H1 (cell line): ENCODE data around the gene GALP. TPM values are rescaled to one million over a fixed set of nuclear protein-coding genes. Genes with fewer than 3 reads are reported as not detected.
"Not testable (repeated sequence)": the region's sequence is repeated elsewhere in the genome, so short reads cannot be mapped to it uniquely, and the experiment has no call there.

ENCODE experiments used
- CTCF ChIA-PET: fragments of 300-600 bp; sonication (Branson Sonifier 250); formaldehyde crosslinking; loops from one replicate; lab custom pipeline; 2021; ENCODE audit not compliant: partially characterized antibody; lab: Charles Lee
- POLR2A ChIA-PET: fragments of 300-600 bp; sonication (Branson Sonifier 250); formaldehyde crosslinking; loops from one replicate; lab custom pipeline; 2021; ENCODE audit warnings: inconsistent platforms; ENCODE audit not compliant: partially characterized antibody; lab: Charles Lee
- DNase-seq, 2 experiments: peaks; one replicate each; pipeline versions ENCODE4 v3.0.0 to v3.0.0-alpha.2; 2010 to 2022; ENCODE audit warnings: low spot score in 2 of 2, low read depth in 1 of 2, mixed read lengths in 1 of 2
- FAIRE-seq: peaks from 2 replicates; lab custom pipeline; 2011; peaks lifted over from hg19 to GRCh38; lab: Jason Lieb, UNC
- H2AFZ ChIP-seq: 2 replicates; pipeline ENCODE4 v1.8.1; 2012; ENCODE audit warnings: low read length, inconsistent platforms
- H2AK5ac ChIP-seq: 2 replicates; pipeline ENCODE4 v1.6.1; 2013; ENCODE audit warnings: low read depth, low read length
- H2BK120ac ChIP-seq: replicated peaks from 2 replicates; pipeline ENCODE3; 2013; ENCODE audit warnings: low read depth, low read length, inconsistent platforms
- H2BK12ac ChIP-seq: 2 replicates; pipeline ENCODE4 v1.6.1; 2013; ENCODE audit warnings: low read depth, low read length
- H2BK15ac ChIP-seq: 2 replicates; pipeline ENCODE4 v1.6.1; 2013; ENCODE audit warnings: low read length
- H2BK20ac ChIP-seq: 2 replicates; pipeline ENCODE4 v1.6.1; 2013; ENCODE audit warnings: low read length
- H2BK5ac ChIP-seq: 2 replicates; pipeline ENCODE4 v1.6.1; 2013; ENCODE audit warnings: low read depth, low read length
- H3K14ac ChIP-seq: 2 replicates; pipeline ENCODE4 v1.6.1; 2013; ENCODE audit warnings: inconsistent platforms; ENCODE audit not compliant: insufficient read length
- H3K18ac ChIP-seq: 2 replicates; pipeline ENCODE4 v1.6.1; 2013; ENCODE audit warnings: low read length; ENCODE audit errors: extremely low read depth
- H3K23ac ChIP-seq: 2 replicates; pipeline ENCODE4 v1.6.1; 2013; ENCODE audit warnings: inconsistent platforms; ENCODE audit not compliant: insufficient read length
- H3K23me2 ChIP-seq: 2 replicates; pipeline ENCODE4 v1.6.1; 2013; ENCODE audit warnings: low read depth, low read length
- H3K27ac ChIP-seq: 2 replicates; pipeline ENCODE4 v1.6.1; 2011; ENCODE audit warnings: low read depth, low read length, inconsistent platforms
- H3K27me3 ChIP-seq, 4 experiments: replicated peaks in 1 of 4; 1 replicate in 1 of 4; 2 replicates in 3 of 4; pipeline versions ENCODE4 v1.6.1 to v1.8.1; 2011 to 2013; ENCODE audit warnings: low read length in 3 of 4, mild to moderate bottlenecking in 3 of 4, inconsistent platforms in 2 of 4, mixed read lengths in 2 of 4, moderate library complexity in 1 of 4; ENCODE audit not compliant: control insufficient read depth in 3 of 4, insufficient read depth in 3 of 4; ENCODE audit errors: extremely low read depth in 1 of 4
- H3K36me3 ChIP-seq, 4 experiments: 2 replicates each; pipeline versions ENCODE4 v1.6.1 to v1.8.1; 2011 to 2013; ENCODE audit warnings: mild to moderate bottlenecking in 4 of 4, low read length in 3 of 4, moderate library complexity in 2 of 4, control low read depth in 1 of 4, inconsistent platforms in 1 of 4; ENCODE audit not compliant: insufficient read depth in 4 of 4, control insufficient read depth in 2 of 4
- H3K4ac ChIP-seq: replicated peaks from 2 replicates; pipeline ENCODE3; 2013; ENCODE audit warnings: low read length, low read depth, mixed read lengths, inconsistent platforms; ENCODE audit not compliant: insufficient read length
- H3K4me1 ChIP-seq, 4 experiments: replicated peaks in 1 of 4; 1 replicate in 1 of 4; 2 replicates in 3 of 4; pipeline versions ENCODE4 v1.6.1 to v1.8.1; 2011 to 2013; ENCODE audit warnings: low read length in 3 of 4, inconsistent platforms in 2 of 4, mixed read lengths in 1 of 4; ENCODE audit not compliant: insufficient read depth in 4 of 4, control insufficient read depth in 3 of 4
- H3K4me2 ChIP-seq, 2 experiments: 2 replicates each; pipeline versions ENCODE4 v1.6.1 to v1.8.1; 2011 to 2013; ENCODE audit warnings: low read depth in 2 of 2, low read length in 2 of 2, control low read depth in 1 of 2, inconsistent platforms in 1 of 2, mild to moderate bottlenecking in 1 of 2; ENCODE audit not compliant: insufficient read depth in 1 of 2
- H3K4me3 ChIP-seq, 4 experiments: fragments of 200-600, 300-600 bp in 1 of 4; sonication (generic), shearing (Covaris generic), sonication (Bioruptor Twin) in 1 of 4; 2 replicates each; pipeline versions ENCODE4 v1.5.1 to v1.8.1; 2011 to 2016; ENCODE audit warnings: low read length in 4 of 4, low read depth in 3 of 4, control low read depth in 2 of 4, inconsistent platforms in 2 of 4, mild to moderate bottlenecking in 2 of 4, mixed read lengths in 1 of 4, moderate library complexity in 1 of 4; ENCODE audit not compliant: insufficient read depth in 2 of 4; ENCODE audit errors: extremely low read depth in 1 of 4
- H3K56ac ChIP-seq: replicated peaks from 2 replicates; pipeline ENCODE3; 2013; ENCODE audit warnings: low read depth, mild to moderate bottlenecking, mixed read lengths, low read length, inconsistent platforms; ENCODE audit not compliant: insufficient read length
- H3K79me1 ChIP-seq: 2 replicates; pipeline ENCODE4 v1.6.1; 2013; ENCODE audit warnings: low read depth, low read length, control low read depth
- H3K79me2 ChIP-seq, 2 experiments: 2 replicates each; pipeline versions ENCODE4 v1.6.1 to v1.8.1; 2012 to 2013; ENCODE audit warnings: low read length in 2 of 2, mild to moderate bottlenecking in 2 of 2, inconsistent platforms in 1 of 2; ENCODE audit not compliant: insufficient read depth in 2 of 2, control insufficient read depth in 1 of 2
- H3K9ac ChIP-seq, 4 experiments: replicated peaks in 1 of 4; 1 replicate in 1 of 4; 2 replicates in 3 of 4; pipeline versions ENCODE4 v1.6.1 to v1.8.1; 2011 to 2013; ENCODE audit warnings: low read depth in 3 of 4, low read length in 3 of 4, control low read depth in 2 of 4, mild to moderate bottlenecking in 2 of 4, moderate library complexity in 2 of 4, inconsistent platforms in 1 of 4; ENCODE audit errors: extremely low read depth in 1 of 4
- H3K9me3 ChIP-seq, 2 experiments: 2 replicates each; pipeline versions ENCODE4 v1.6.1 to v1.8.1; 2012 to 2013; ENCODE audit warnings: mild to moderate bottlenecking in 2 of 2, moderate library complexity in 2 of 2, control low read depth in 1 of 2, inconsistent platforms in 1 of 2, low read depth in 1 of 2, low read length in 1 of 2, mixed read lengths in 1 of 2; ENCODE audit not compliant: insufficient read depth in 2 of 2
- H4K20me1 ChIP-seq, 2 experiments: replicated peaks in 1 of 2; 2 replicates each; pipeline versions ENCODE3 to v1.8.1; 2011 to 2013; ENCODE audit warnings: inconsistent platforms in 2 of 2, low read length in 2 of 2, mild to moderate bottlenecking in 1 of 2; ENCODE audit not compliant: insufficient read depth in 2 of 2, control insufficient read depth in 1 of 2
- H4K5ac ChIP-seq: 2 replicates; pipeline ENCODE4 v1.6.1; 2013; ENCODE audit warnings: low read length, low read depth, mixed read lengths, inconsistent platforms; ENCODE audit not compliant: insufficient read length
- H4K8ac ChIP-seq: 2 replicates; pipeline ENCODE4 v1.8.0; 2013; ENCODE audit warnings: mild to moderate bottlenecking, moderate library complexity, low read length, inconsistent platforms; ENCODE audit not compliant: insufficient read depth; ENCODE audit errors: extremely low read depth
- H4K91ac ChIP-seq: replicated peaks from 2 replicates; pipeline ENCODE3; 2013; ENCODE audit warnings: low read length, mixed read lengths, inconsistent platforms; ENCODE audit not compliant: insufficient read length
- WGBS, 2 experiments: shearing (Covaris generic) in 1 of 2; methylation state at CpG; one replicate each; pipeline versions ENCODE4 v1.1.6 to v1.1.7; 2013 to 2015; ENCODE audit warnings: low lambda C conversion rate in 2 of 2, mixed read lengths in 2 of 2, inconsistent platforms in 1 of 2, low coverage in 1 of 2, missing lambda C conversion rate in 1 of 2; ENCODE audit not compliant: insufficient replicate concordance in 2 of 2, insufficient coverage in 1 of 2, insufficient read length in 1 of 2; ENCODE audit errors: extremely low coverage in 1 of 2, missing lambda C conversion rate in 1 of 2; 5-methylcytosine and 5-hydroxymethylcytosine counted together
- polyA plus RNA-seq, 7 experiments: library from polyadenylated mRNA; depleted of rRNA in 3 of 7; stranded (reverse) in 5 of 7; unstranded in 2 of 7; fragments of >200 nt in 5 of 7; fragments of 200-250 nt in 2 of 7; gene quantifications; 1 replicate in 5 of 7; 2 replicates in 1 of 7; 4 replicates in 1 of 7; pipeline versions ENCODE4 v1.2.1 to v1.2.3, GENCODE V29; 2011 to 2013; ENCODE audit warnings: missing spikeins in 2 of 7, mixed read lengths in 2 of 7
- total RNA-seq: library from RNA; stranded (reverse); fragmentation: NEBNext Ultra II Directional; extraction: Animal tissue kit (Norgen Biotek cat#: 25700); gene quantifications from 2 replicates; pipeline ENCODE4 v1.2.1, GENCODE V29; 2021

Gene GALP
- total and polyA plus RNA-seq, 2 of the 8 experiments (the other 6 are each of a cell fraction or from before 2014, with no cell fraction given) = 0.14 TPM; not detected in 1

DNA sequence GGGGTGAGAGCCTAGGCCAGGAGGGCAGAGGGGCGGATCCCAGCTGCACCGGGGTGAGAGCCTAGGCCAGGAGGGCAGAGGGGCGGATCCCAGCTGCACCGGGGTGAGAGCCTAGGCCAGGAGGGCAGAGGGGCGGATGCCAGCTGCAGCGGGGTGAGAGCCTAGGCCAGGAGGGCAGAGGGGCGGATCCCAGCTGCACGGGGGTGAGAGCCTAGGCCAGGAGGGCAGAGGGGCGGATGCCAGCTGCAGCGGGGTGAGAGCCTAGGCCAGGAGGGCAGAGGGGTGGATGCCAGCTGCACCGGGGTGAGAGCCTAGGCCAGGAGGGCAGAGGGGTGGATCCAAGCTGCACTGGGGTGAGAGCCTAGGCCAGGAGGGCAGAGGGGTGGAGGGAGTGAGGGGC lies 502 bp downstream of the GALP start:
- H2BK5ac ChIP-seq, H4K20me1 ChIP-seq, FAIRE-seq, H3K79me1 ChIP-seq, H3K4ac ChIP-seq, H4K91ac ChIP-seq, H3K79me2 ChIP-seq, H3K27ac ChIP-seq, H3K4me1 ChIP-seq, H4K5ac ChIP-seq, H2BK15ac ChIP-seq, H3K23ac ChIP-seq, H3K18ac ChIP-seq, H3K9me3 ChIP-seq, H3K23me2 ChIP-seq, H3K27me3 ChIP-seq, DNase-seq, H3K36me3 ChIP-seq, H3K4me3 ChIP-seq, H3K4me2 ChIP-seq, H3K14ac ChIP-seq, H3K9ac ChIP-seq, H2BK20ac ChIP-seq, H2BK12ac ChIP-seq, H4K8ac ChIP-seq, POLR2A ChIA-PET, H2AK5ac ChIP-seq, H3K56ac ChIP-seq, H2BK120ac ChIP-seq, H2AFZ ChIP-seq: not testable (repeated sequence)
- 96% methylated on average over 8 of the region's 11 CpGs; no CpG with 5 or more reads in 1 of the 2 experiments for WGBS, 2 experiments
- CTCF ChIA-PET = interaction anchor here (1.0 to 13.8 kb wide), 9 partner anchors 10 to 122 kb away, joined by 3 to 137 read pairs (median 4); partner anchors contain the start of gene EDDM13
